ENCODE data around the gene SLC8B1.

DNA sequence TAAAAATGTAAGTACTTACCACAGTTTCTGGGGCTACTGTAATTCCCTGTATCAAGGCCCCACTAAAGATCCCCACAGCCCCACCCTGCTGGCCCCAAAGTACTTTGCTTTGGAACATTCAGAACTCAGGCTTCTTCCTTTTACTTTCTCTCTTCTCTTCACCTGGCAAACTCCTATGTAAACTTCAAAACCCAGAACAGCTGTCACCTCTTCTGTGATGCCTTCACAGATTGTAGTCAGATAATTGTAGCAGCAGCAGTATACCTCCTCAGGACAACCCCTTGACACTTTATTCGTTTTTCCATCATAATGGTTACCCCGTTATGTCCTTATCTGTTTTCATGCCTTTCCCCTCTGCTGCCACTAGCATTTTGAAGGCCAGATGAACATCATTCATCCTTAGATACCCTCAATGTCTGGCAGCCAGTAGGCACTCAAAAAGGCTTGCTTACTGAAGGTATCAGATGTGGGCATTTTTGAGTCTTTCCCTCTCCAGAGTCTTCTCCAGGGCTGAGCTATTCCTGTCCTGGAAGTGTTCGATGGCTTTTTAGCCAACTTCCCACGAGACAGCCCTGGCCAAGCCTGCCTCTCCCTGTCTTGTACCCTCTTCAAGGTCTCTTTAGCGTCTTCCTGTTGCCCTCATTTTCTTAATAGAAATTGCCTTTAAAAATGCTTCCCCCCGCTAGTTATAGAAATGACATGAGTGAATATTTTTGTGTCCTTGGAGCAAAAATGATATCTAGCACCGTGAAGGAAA, 30.9 kb upstream of the SLC8B1 start:
- TF ChIP-seq CTCF (conservative IDR thresholded peaks at IDR 0.05): no peak
- no peak for TF ChIP-seq EZH2 (IDR thresholded peaks at IDR 0.05; ENCODE audit: low read depth)
